Effector memory CD8-positive, alpha-beta T cell (primary cell): ENCODE data around the gene HNRNPC.
"Not testable (repeated sequence)": the region's sequence is repeated elsewhere in the genome, so short reads cannot be mapped to it uniquely, and the experiment has no call there.

ENCODE experiments used
- ATAC-seq: fragments of 150-1000 bp; cut with Tn5 transposase; replicated peaks from 2 replicates; pipeline ENCODE4 v1.10.0; 2021; ENCODE audit warnings: mild to moderate bottlenecking, moderate library complexity
- DNase-seq, 3 experiments: peaks; one replicate each; pipeline ENCODE4 v3.0.0; 2021
- H3K27ac Mint-ChIP-seq, 2 donors: one replicate each; pipeline ENCODE4 v1.8.0; 2022; ENCODE audit warnings: mild to moderate bottlenecking in 2 of 2, mixed read lengths in 2 of 2, moderate library complexity in 2 of 2
- H3K27me3 Mint-ChIP-seq, 2 donors: one replicate each; pipeline ENCODE4 v1.8.0; 2022; ENCODE audit warnings: mixed read lengths in 2 of 2
- H3K36me3 Mint-ChIP-seq: one replicate; pipeline ENCODE4 v1.8.0; 2022; ENCODE audit warnings: mild to moderate bottlenecking, moderate library complexity, mixed read lengths; ENCODE audit not compliant: insufficient read depth
- H3K4me1 Mint-ChIP-seq, 2 donors: one replicate each; pipeline ENCODE4 v1.8.0; 2022; ENCODE audit warnings: low read depth in 2 of 2, mixed read lengths in 2 of 2
- H3K4me3 Mint-ChIP-seq, 2 donors: one replicate each; pipeline ENCODE4 v1.8.0; 2022; ENCODE audit warnings: mild to moderate bottlenecking in 2 of 2, mixed read lengths in 2 of 2, moderate library complexity in 2 of 2
- H3K9me3 Mint-ChIP-seq, 2 donors: one replicate each; pipeline ENCODE4 v1.8.0; 2022; ENCODE audit warnings: mixed read lengths in 2 of 2

HNRNPC gene

GRCh38 chr14:21263284-21264024 lies 5.8 kb downstream of the HNRNPC start:
- H3K4me1 Mint-ChIP-seq = peaks cover 50 to 76% of the 10 kb centered on the region in 2 donors
- no peaks in the 10 kb centered on the region for H3K27me3 Mint-ChIP-seq
- peak overlapping the region; percentile 88 to 97 for H3K27ac Mint-ChIP-seq
- H3K9me3 Mint-ChIP-seq = no peaks in the 10 kb centered on the region
- peak overlapping the region; percentile 94 for H3K4me3 Mint-ChIP-seq
- DNase-seq = no peak
- peaks cover 100% of the 10 kb centered on the region for H3K36me3 Mint-ChIP-seq
- ATAC-seq = no peak

- no peak for DNase-seq
- Mint-ChIP-seq H3K4me1 (peaks cover 54 to 80% of the 10 kb centered on the region in 2 donors), H3K36me3 (peaks cover 100% of the 10 kb centered on the region), H3K27ac (peak overlapping the region; percentile 85 to 89), H3K4me3 (peak overlapping the region; percentile 94), H3K9me3 (no peaks in the 10 kb centered on the region), H3K27me3 (no peaks in the 10 kb centered on the region)
- no peak for ATAC-seq
These were observed 6.8 kb downstream of the HNRNPC start for GRCh38 chr14:21262410-21262809.

GRCh38 chr14:21261824-21262223 lies 7.4 kb downstream of the HNRNPC start:
- Mint-ChIP-seq H3K27ac (peak overlapping the region; percentile 85 to 89), H3K36me3 (peaks cover 100% of the 10 kb centered on the region), H3K4me1 (peaks cover 56 to 81% of the 10 kb centered on the region in 2 donors), H3K9me3 (no peaks in the 10 kb centered on the region), H3K27me3 (no peaks in the 10 kb centered on the region), H3K4me3 (peak overlapping the region in 1 of 2 donors; percentile 94)
- DNase-seq (no peak), ATAC-seq (no peak)

- DNase-seq (no peak), ATAC-seq (no peak)
- peaks cover 98% of the 10 kb centered on the region for H3K36me3 Mint-ChIP-seq
- H3K4me3 Mint-ChIP-seq = peak overlapping the region; percentile 74 to 94
- H3K27ac Mint-ChIP-seq = peak overlapping the region; percentile 70
- peaks cover 55 to 75% of the 10 kb centered on the region in 2 donors for H3K4me1 Mint-ChIP-seq
- no peaks in the 10 kb centered on the region for H3K27me3 Mint-ChIP-seq
- H3K9me3 Mint-ChIP-seq = no peaks in the 10 kb centered on the region
These were observed 10.1 kb downstream of the HNRNPC start for GRCh38 chr14:21258889-21259787.

- peaks cover 98% of the 10 kb centered on the region for H3K36me3 Mint-ChIP-seq
- no peak for DNase-seq
- peak overlapping the region; percentile 74 to 94 for H3K4me3 Mint-ChIP-seq
- H3K9me3 Mint-ChIP-seq = no peaks in the 10 kb centered on the region
- H3K27ac Mint-ChIP-seq = peak overlapping the region; percentile 70 to 88
- peaks cover 57 to 69% of the 10 kb centered on the region in 2 donors for H3K4me1 Mint-ChIP-seq
- no peak for ATAC-seq
- no peaks in the 10 kb centered on the region for H3K27me3 Mint-ChIP-seq
These were observed 11.0 kb downstream of the HNRNPC start for GRCh38 chr14:21258005-21258888.

GRCh38 chr14:21257394-21257909 lies 11.8 kb downstream of the HNRNPC start:
- ATAC-seq = peak; percentile 46
- no peak for DNase-seq
- Mint-ChIP-seq H3K4me3 (peak overlapping the region; percentile 74 to 94), H3K4me1 (peaks cover 55 to 71% of the 10 kb centered on the region in 2 donors), H3K9me3 (no peaks in the 10 kb centered on the region), H3K27ac (peak overlapping the region; percentile 70 to 88), H3K27me3 (no peaks in the 10 kb centered on the region), H3K36me3 (peaks cover 98% of the 10 kb centered on the region)

- H3K4me1 Mint-ChIP-seq = peaks cover 53 to 71% of the 10 kb centered on the region in 2 donors
- peak overlapping the region; percentile 74 to 94 for H3K4me3 Mint-ChIP-seq
- DNase-seq (no peak), ATAC-seq (peak; percentile 23)
- no peaks in the 10 kb centered on the region for H3K27me3 Mint-ChIP-seq
- no peaks in the 10 kb centered on the region for H3K9me3 Mint-ChIP-seq
- peak overlapping the region; percentile 70 to 88 for H3K27ac Mint-ChIP-seq
- H3K36me3 Mint-ChIP-seq = peaks cover 98% of the 10 kb centered on the region
These were observed 12.5 kb downstream of the HNRNPC start for GRCh38 chr14:21256539-21257393.

GRCh38 chr14:21256102-21256447 lies 13.2 kb downstream of the HNRNPC start:
- not testable (repeated sequence) for H3K9me3 Mint-ChIP-seq, H3K27me3 Mint-ChIP-seq, ATAC-seq, DNase-seq
- Mint-ChIP-seq H3K36me3 (peaks cover 98% of the 10 kb centered on the region), H3K27ac (peak overlapping the region; percentile 70 to 88), H3K4me3 (peak overlapping the region; percentile 74 to 94), H3K4me1 (peaks cover 56 to 71% of the 10 kb centered on the region in 2 donors)

- Mint-ChIP-seq H3K4me3 (peak overlapping the region; percentile 74 to 94), H3K9me3 (no peaks in the 10 kb centered on the region), H3K4me1 (peaks cover 57 to 74% of the 10 kb centered on the region in 2 donors), H3K36me3 (peaks cover 98% of the 10 kb centered on the region), H3K27ac (peak overlapping the region; percentile 70 to 88), H3K27me3 (no peaks in the 10 kb centered on the region)
- DNase-seq (no peak), ATAC-seq (no peak)
These were observed 13.7 kb downstream of the HNRNPC start for GRCh38 chr14:21255385-21256101.

GRCh38 chr14:21252149-21252548 lies 17.1 kb downstream of the HNRNPC start:
- Mint-ChIP-seq H3K4me1 (peaks cover 53 to 68% of the 10 kb centered on the region in 2 donors), H3K27me3 (no peaks in the 10 kb centered on the region), H3K36me3 (peaks cover 98% of the 10 kb centered on the region), H3K9me3 (no peaks in the 10 kb centered on the region), H3K4me3 (peak overlapping the region; percentile 19 to 33), H3K27ac (peak overlapping the region; percentile 73 to 81)
- no peak for ATAC-seq
- no peak for DNase-seq

GRCh38 chr14:21251215-21251614 lies 18.0 kb downstream of the HNRNPC start:
- peak overlapping the region; percentile 33 for H3K4me3 Mint-ChIP-seq
- H3K9me3 Mint-ChIP-seq = no peaks in the 10 kb centered on the region
- no peaks in the 10 kb centered on the region for H3K27me3 Mint-ChIP-seq
- peak overlapping the region; percentile 73 to 81 for H3K27ac Mint-ChIP-seq
- H3K36me3 Mint-ChIP-seq = peaks cover 98% of the 10 kb centered on the region
- ATAC-seq = no peak
- peaks cover 50 to 68% of the 10 kb centered on the region in 2 donors for H3K4me1 Mint-ChIP-seq
- DNase-seq = no peak
